B cell (primary cell): ENCODE results near the gene RACK1.

ENCODE experiments used
- EZH2 ChIP-seq: IDR thresholded peaks from 2 replicates; pipeline ENCODE4 v1.6.1; 2012; ENCODE audit warnings: borderline replicate concordance, low read depth, mild to moderate bottlenecking, moderate library complexity, low read length; ENCODE audit not compliant: insufficient read depth, poor library complexity, severe bottlenecking
- TF ChIP-seq, protein P1 (sequence below): fragments of 200-600 bp; IDR thresholded peaks from one replicate; pipeline ENCODE4 v1.8.0; 2022; ENCODE audit warnings: antibody characterized with exemption, mild to moderate bottlenecking

DNA sequence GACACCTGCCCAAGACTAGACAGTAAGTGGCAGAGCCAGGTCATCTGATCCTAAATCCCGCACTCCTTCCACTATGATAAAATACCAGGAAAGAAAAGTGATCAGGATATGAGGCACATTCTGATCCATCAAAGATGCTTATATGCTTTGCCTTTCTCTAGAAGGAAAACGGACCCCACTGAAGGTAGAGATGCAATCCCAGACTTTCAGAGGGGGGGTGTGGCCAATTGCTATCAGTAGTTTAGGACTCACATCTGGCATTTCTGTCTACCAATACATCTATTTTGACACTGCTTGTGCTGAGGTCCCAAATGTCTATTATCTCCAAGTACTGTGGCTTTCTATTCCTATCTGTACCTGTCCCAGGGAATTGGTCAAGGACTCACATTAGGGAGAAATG is 15.6 kb upstream of the RACK1 start:
- no peak for TF ChIP-seq EZH2
- TF ChIP-seq, protein P1, sequence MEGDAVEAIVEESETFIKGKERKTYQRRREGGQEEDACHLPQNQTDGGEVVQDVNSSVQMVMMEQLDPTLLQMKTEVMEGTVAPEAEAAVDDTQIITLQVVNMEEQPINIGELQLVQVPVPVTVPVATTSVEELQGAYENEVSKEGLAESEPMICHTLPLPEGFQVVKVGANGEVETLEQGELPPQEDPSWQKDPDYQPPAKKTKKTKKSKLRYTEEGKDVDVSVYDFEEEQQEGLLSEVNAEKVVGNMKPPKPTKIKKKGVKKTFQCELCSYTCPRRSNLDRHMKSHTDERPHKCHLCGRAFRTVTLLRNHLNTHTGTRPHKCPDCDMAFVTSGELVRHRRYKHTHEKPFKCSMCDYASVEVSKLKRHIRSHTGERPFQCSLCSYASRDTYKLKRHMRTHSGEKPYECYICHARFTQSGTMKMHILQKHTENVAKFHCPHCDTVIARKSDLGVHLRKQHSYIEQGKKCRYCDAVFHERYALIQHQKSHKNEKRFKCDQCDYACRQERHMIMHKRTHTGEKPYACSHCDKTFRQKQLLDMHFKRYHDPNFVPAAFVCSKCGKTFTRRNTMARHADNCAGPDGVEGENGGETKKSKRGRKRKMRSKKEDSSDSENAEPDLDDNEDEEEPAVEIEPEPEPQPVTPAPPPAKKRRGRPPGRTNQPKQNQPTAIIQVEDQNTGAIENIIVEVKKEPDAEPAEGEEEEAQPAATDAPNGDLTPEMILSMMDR: no peak
